ENCODE results near the gene PFDN2.

Gene PFDN2

GRCh38 chr1:161117759-161118581 lies at the start of gene PFDN2, which contains the start of gene NIT1:
PFDN2 (minus strand) TSS chr1:161118037; CDS start chr1:161118026, 11 bp downstream.
NIT1 (plus strand) TSS chr1:161118105; CDS start chr1:161118177, 72 bp downstream.
- DNase-seq (ENCODE audit: insufficient read length, low spot score) (peak; percentile 85), FAIRE-seq (peak; percentile 96)

GRCh38 chr1:161166669-161167548 lies 49.1 kb upstream of the PFDN2 start:
- FAIRE-seq, result peak; percentile 44
- no peak for DNase-seq (ENCODE audit: insufficient read length, low spot score)

GRCh38 chr1:161165742-161166668 lies 48.2 kb upstream of the PFDN2 start, which contains the start of gene PPOX:
PPOX (plus strand) TSS chr1:161166426; CDS start chr1:161166848, 422 bp downstream.
- DNase-seq (ENCODE audit: insufficient read length, low spot score), result peak; percentile 79

GRCh38 chr1:161164901-161165610 lies 47.2 kb upstream of the PFDN2 start:
- no peak for FAIRE-seq
- no peak for DNase-seq (ENCODE audit: insufficient read length, low spot score)

More at GRCh38 chr1:161165742-161166668, 48.2 kb upstream of the PFDN2 start, which contains the start of gene PPOX:
- FAIRE-seq, result peak; percentile 99

- no peak for DNase-seq (ENCODE audit: insufficient read length, low spot score)
- FAIRE-seq, result no peak
Measured at GRCh38 chr1:161163793-161164192, 46.0 kb upstream of the PFDN2 start.

- DNase-seq (ENCODE audit: insufficient read length, low spot score) (no peak), FAIRE-seq (no peak)
Measured at GRCh38 chr1:161162806-161163205, 45.0 kb upstream of the PFDN2 start.

- DNase-seq (ENCODE audit: insufficient read length, low spot score), result no peak
- FAIRE-seq, result no peak
Measured at GRCh38 chr1:161162052-161162451, 44.2 kb upstream of the PFDN2 start.

- no peak for DNase-seq (ENCODE audit: insufficient read length, low spot score)
- no peak for FAIRE-seq
Measured at GRCh38 chr1:161161652-161162051, 43.8 kb upstream of the PFDN2 start.

- DNase-seq (ENCODE audit: insufficient read length, low spot score) (no peak), FAIRE-seq (no peak)
Measured at GRCh38 chr1:161160671-161161145, 42.9 kb upstream of the PFDN2 start.

GRCh38 chr1:161159913-161160243 lies 42.0 kb upstream of the PFDN2 start:
- DNase-seq (ENCODE audit: insufficient read length, low spot score) (no peak), FAIRE-seq (no peak)

GRCh38 chr1:161159087-161159912 lies 41.5 kb upstream of the PFDN2 start, which contains the start of gene USP21:
USP21 (plus strand) TSS chr1:161159500; CDS start chr1:161160641, 1,141 bp downstream.
- FAIRE-seq (peak; percentile 80), DNase-seq (ENCODE audit: insufficient read length, low spot score) (peak; percentile 90)

- FAIRE-seq (no peak), DNase-seq (ENCODE audit: insufficient read length, low spot score) (no peak)
Measured at GRCh38 chr1:161158316-161159010, 40.6 kb upstream of the PFDN2 start.

GRCh38 chr1:161157867-161158266 lies 40.0 kb upstream of the PFDN2 start:
- FAIRE-seq, result no peak
- DNase-seq (ENCODE audit: insufficient read length, low spot score), result no peak

GRCh38 chr1:161153682-161154337 lies 36.0 kb upstream of the PFDN2 start, which contains the start of gene UFC1:
UFC1 (plus strand) TSS chr1:161153978; CDS start chr1:161153998, 20 bp downstream.
- DNase-seq (ENCODE audit: insufficient read length, low spot score) (peak; percentile 78), FAIRE-seq (peak; percentile 93)

GRCh38 chr1:161153176-161153575 lies 35.3 kb upstream of the PFDN2 start:
- FAIRE-seq (no peak), DNase-seq (ENCODE audit: insufficient read length, low spot score) (no peak)

- no peak for DNase-seq (ENCODE audit: insufficient read length, low spot score)
- FAIRE-seq, result no peak
Measured at GRCh38 chr1:161145832-161146231, 28.0 kb upstream of the PFDN2 start.

GRCh38 chr1:161140755-161141400 lies 23.0 kb upstream of the PFDN2 start:
- DNase-seq (ENCODE audit: insufficient read length, low spot score) (no peak), FAIRE-seq (no peak)

Data from GM19239 (cell line).